Vagina (tissue), 2 donors: ENCODE measurements around the gene CCRL2. TPM values are rescaled to one million over a fixed set of nuclear protein-coding genes. Genes with fewer than 3 reads are reported as not detected.
"Not testable (repeated sequence)": the region's sequence is repeated elsewhere in the genome, so short reads cannot be mapped to it uniquely, and the experiment has no call there.

Source experiments
- DNase-seq, 2 donors: peaks; one replicate each; pipeline ENCODE4 v3.0.0-alpha.2; 2017; ENCODE audit errors: extremely low spot score in 2 of 2
- H3K27ac ChIP-seq: fragments of 200-600 bp; sonication (generic); one replicate; pipeline ENCODE4 v1.5.1; 2019
- H3K27me3 ChIP-seq: fragments of 200-600 bp; sonication (generic); one replicate; pipeline ENCODE4 v1.5.1; 2019
- H3K36me3 ChIP-seq, 2 donors: fragments of 200-600 bp; sonication (generic); one replicate each; pipeline ENCODE4 v1.5.1; 2017 to 2019
- H3K4me1 ChIP-seq: fragments of 200-600 bp; sonication (generic); one replicate; pipeline ENCODE4 v1.5.1; 2019
- H3K4me3 ChIP-seq, 2 donors: fragments of 200-600 bp; sonication (generic); 1 replicate in 1 of 2; 2 replicates in 1 of 2; pipeline ENCODE4 v1.5.1; 2016 to 2019
- H3K9me3 ChIP-seq: fragments of 200-600 bp; sonication (generic); one replicate; pipeline ENCODE4 v1.5.1; 2019
- POLR2A ChIP-seq, 2 donors: fragments of 450-650 bp; IDR thresholded peaks; one replicate each; pipeline ENCODE4 v1.6.1; 2017; ENCODE audit warnings: antibody characterized with exemption in 2 of 2, mild to moderate bottlenecking in 2 of 2, moderate library complexity in 2 of 2
- POLR2AphosphoS5 ChIP-seq, 2 donors: sonication (generic); formaldehyde crosslinking; IDR thresholded peaks; one replicate each; pipeline ENCODE4 v1.9.0; 2017; ENCODE audit warnings: antibody characterized with exemption in 2 of 2, mild to moderate bottlenecking in 2 of 2, low read depth in 1 of 2; ENCODE audit not compliant: insufficient read depth in 1 of 2
- intact Hi-C: fragments of 100-400 bp; cut with DNase I; formaldehyde crosslinking; loops from one replicate; pipeline ENCODE4 v1.15.1; 2023
- total RNA-seq: library from RNA; depleted of rRNA; stranded (reverse); fragments of >200 nt; gene quantifications from one replicate; pipeline ENCODE4 v1.2.3, GENCODE V29; 2016
- TF ChIP-seq, protein P1 (sequence below), 3 experiments: fragments of 450-650 bp in 2 of 3; fragments of 200-600 bp in 1 of 3; sonication (generic) in 1 of 3; IDR thresholded peaks; one replicate each; pipeline ENCODE4 v1.5.1; 2017 to 2019; ENCODE audit warnings: antibody characterized with exemption in 3 of 3, mild to moderate bottlenecking in 2 of 3, moderate library complexity in 2 of 3

Gene CCRL2
- total RNA-seq, 1 donor from 2014 or later: not detected

DNA sequence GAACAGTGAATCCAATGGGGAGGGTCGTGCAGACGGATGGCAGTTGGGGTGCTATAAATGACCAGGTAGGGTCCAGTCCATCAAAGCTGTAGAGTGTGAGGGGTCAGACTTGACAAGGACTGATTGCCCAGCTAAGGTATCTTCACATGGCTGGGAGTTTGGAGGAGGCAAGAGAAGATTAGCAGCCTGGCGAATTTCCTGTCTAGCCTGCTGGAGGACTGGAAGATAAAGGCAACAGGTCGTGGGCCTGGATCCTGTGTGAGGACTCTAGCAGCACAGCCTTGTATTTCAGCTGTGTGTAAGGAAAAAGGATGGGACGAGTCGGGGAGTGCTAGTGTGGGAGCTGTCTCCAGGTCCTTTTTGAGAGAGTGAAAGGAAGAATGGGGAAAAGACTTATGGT is 17.8 kb upstream of the CCRL2 start:
- H3K27me3 ChIP-seq: no peaks in the 10 kb centered on the region
- DNase-seq: no peak
- H3K9me3 ChIP-seq: no peaks in the 10 kb centered on the region
- intact Hi-C loops: no loop called here
- H3K27ac ChIP-seq: no peak overlapping the region
- no peaks in the 10 kb centered on the region for H3K36me3 ChIP-seq
- TF ChIP-seq, protein P1, sequence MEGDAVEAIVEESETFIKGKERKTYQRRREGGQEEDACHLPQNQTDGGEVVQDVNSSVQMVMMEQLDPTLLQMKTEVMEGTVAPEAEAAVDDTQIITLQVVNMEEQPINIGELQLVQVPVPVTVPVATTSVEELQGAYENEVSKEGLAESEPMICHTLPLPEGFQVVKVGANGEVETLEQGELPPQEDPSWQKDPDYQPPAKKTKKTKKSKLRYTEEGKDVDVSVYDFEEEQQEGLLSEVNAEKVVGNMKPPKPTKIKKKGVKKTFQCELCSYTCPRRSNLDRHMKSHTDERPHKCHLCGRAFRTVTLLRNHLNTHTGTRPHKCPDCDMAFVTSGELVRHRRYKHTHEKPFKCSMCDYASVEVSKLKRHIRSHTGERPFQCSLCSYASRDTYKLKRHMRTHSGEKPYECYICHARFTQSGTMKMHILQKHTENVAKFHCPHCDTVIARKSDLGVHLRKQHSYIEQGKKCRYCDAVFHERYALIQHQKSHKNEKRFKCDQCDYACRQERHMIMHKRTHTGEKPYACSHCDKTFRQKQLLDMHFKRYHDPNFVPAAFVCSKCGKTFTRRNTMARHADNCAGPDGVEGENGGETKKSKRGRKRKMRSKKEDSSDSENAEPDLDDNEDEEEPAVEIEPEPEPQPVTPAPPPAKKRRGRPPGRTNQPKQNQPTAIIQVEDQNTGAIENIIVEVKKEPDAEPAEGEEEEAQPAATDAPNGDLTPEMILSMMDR (IDR thresholded peaks at IDR 0.05): no peak
- TF ChIP-seq POLR2A (IDR thresholded peaks at IDR 0.05) (no peak), POLR2AphosphoS5 (IDR thresholded peaks at IDR 0.05; ENCODE audit: insufficient read depth in 1 of 2, low read depth in 1 of 2) (no peak)
- no peak overlapping the region for H3K4me3 ChIP-seq
- H3K4me1 ChIP-seq: no peaks in the 10 kb centered on the region

DNA sequence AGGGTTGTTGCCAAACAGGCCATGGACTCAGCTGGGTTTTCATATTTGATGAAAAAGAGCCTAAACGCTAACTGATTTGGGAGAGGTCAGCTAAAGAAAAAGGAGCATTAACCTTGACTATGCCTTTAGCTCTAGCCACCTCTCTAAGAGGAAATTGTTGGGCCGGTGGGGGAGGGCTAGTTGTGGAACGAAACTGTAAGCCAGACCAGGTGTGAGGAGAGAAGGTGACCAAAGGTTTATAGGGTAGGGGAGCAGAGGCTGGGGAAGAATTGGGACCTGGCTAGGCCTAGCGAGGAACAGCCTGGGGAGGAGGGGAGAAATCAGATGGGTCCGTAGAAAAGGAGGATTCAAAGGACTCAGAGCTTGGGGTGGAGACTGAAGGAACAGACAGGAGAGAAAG is 15.5 kb upstream of the CCRL2 start:
- H3K9me3 ChIP-seq, H3K36me3 ChIP-seq, intact Hi-C loops, H3K4me3 ChIP-seq, H3K27me3 ChIP-seq, H3K27ac ChIP-seq, H3K4me1 ChIP-seq, DNase-seq: not testable (repeated sequence)

DNA sequence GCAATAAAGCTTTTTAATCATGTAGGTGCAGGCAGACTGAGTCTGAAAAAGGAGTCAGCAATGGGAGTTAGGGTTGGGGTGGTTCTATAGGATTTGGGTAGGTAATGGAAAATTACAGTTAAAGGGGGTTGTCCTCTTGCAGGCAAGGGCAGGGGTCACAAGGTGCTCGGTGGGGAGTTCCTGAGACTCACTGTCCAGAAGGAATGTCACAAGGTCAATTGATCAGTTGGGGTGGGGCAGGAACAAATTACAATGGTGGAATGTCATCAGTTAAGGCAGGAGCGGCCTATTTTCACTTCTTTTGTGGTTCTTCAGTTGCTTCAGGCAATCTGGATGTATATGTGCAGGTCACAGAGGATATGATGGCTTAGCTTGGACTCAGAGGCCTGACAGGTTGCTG is 14.0 kb upstream of the CCRL2 start:
- no peak for DNase-seq
- H3K4me1 ChIP-seq: no peaks in the 10 kb centered on the region
- TF ChIP-seq POLR2A (IDR thresholded peaks at IDR 0.05) (no peak), POLR2AphosphoS5 (IDR thresholded peaks at IDR 0.05; ENCODE audit: insufficient read depth in 1 of 2, low read depth in 1 of 2) (no peak)
- TF ChIP-seq, protein P1 (IDR thresholded peaks at IDR 0.05): no peak
- no peak overlapping the region for H3K27ac ChIP-seq
- no peak overlapping the region for H3K4me3 ChIP-seq
- H3K36me3 ChIP-seq: no peaks in the 10 kb centered on the region
- no peaks in the 10 kb centered on the region for H3K9me3 ChIP-seq
- intact Hi-C loops: no loop called here
- H3K27me3 ChIP-seq: no peaks in the 10 kb centered on the region

DNA sequence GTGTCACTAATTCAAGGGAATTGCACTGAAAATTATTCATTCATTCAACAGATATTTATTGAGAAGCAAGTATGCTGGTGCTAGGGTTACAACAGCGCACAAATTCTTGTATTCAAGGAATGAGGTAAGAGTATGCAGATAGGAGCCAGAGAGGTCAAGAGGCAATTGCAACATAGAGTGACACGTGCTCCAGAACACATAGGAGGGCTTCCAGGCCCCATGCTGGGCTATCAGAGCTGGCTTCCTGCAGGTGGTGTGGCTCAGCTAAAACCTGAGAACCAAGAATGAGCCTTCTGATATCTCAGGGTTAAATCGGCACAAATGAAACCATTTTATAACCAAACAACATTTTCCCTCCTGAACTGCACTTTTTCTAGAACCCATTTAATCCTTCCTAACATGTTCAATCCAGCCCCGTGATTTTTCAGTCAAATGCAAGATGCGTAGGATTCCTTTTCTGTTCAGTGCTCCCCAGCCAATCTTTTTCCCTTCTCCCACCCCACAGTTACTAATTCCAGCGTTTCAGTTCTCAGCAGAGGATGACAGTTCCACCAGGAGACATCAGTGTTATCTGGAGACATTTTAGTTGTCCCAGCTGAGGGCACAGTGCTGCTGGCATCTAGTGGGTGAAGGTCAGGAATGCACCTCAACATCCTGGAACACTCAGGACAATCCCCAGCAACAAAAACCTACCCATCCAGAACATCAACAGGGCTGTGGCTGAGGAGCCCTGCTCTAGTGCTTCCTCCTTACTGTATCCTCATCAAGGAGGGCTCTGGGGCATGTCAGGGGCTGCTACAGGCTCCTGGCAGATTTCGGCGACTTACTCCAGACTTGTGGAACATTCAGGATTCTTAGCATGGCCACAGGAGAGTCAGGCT is 13.3 kb upstream of the CCRL2 start:
- no peak for DNase-seq
- H3K27ac ChIP-seq: no peak overlapping the region
- no peaks in the 10 kb centered on the region for H3K36me3 ChIP-seq
- intact Hi-C loops: no loop called here
- H3K4me1 ChIP-seq: no peaks in the 10 kb centered on the region
- H3K4me3 ChIP-seq: no peak overlapping the region
- no peaks in the 10 kb centered on the region for H3K9me3 ChIP-seq
- TF ChIP-seq, protein P1 (IDR thresholded peaks at IDR 0.05): no peak
- TF ChIP-seq POLR2A (IDR thresholded peaks at IDR 0.05) (no peak), POLR2AphosphoS5 (IDR thresholded peaks at IDR 0.05; ENCODE audit: insufficient read depth in 1 of 2, low read depth in 1 of 2) (no peak)
- no peaks in the 10 kb centered on the region for H3K27me3 ChIP-seq

DNA sequence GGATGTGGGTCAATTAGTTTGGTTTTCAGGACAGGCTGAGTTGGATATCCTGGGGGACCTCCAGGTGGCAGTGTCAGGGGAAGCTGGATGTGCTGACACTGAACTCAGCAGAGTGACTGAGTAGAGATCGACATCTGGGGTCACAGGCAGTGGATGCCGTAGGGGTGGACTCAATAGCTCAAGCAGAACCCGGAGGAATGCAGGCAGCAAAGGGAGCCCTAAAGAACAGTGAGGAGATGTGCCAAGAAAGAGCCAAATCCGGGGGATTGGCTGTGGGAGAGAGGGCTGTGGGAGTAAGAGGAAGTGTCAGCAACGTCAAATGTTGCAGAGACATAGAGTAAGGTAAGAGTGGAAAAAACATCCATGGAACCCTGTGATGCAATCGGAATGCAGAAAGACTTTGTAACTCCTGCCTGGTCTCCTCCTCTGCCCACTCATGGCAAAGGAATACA is 11.8 kb upstream of the CCRL2 start:
- TF ChIP-seq, protein P1 (IDR thresholded peaks at IDR 0.05): no peak
- TF ChIP-seq POLR2AphosphoS5 (IDR thresholded peaks at IDR 0.05; ENCODE audit: insufficient read depth in 1 of 2, low read depth in 1 of 2): no peak
- no peak for TF ChIP-seq POLR2A (IDR thresholded peaks at IDR 0.05)
- intact Hi-C loops: no loop called here
- Histone ChIP-seq H3K4me3 (no peak overlapping the region), H3K9me3 (no peaks in the 10 kb centered on the region), H3K4me1 (no peaks in the 10 kb centered on the region), H3K27ac (no peak overlapping the region), H3K27me3 (no peaks in the 10 kb centered on the region), H3K36me3 (no peaks in the 10 kb centered on the region)
- no peak for DNase-seq
